Measurements from ENCODE around the gene LRRC37A.
"Not testable (repeated sequence)": the region's sequence is repeated elsewhere in the genome, so short reads cannot be mapped to it uniquely, and the experiment has no call there.

GRCh38 chr17:46259845-46260661 is 34.9 kb upstream of the LRRC37A start:
- not testable (repeated sequence) for TF ChIP-seq YY1 (IDR thresholded peaks at IDR 0.05; ENCODE audit: insufficient read depth, insufficient read length); SUZ12 (IDR thresholded peaks at IDR 0.05; ENCODE audit: extremely low read depth, insufficient read depth, insufficient read length); ZNF274 (IDR thresholded peaks at IDR 0.05; ENCODE audit: low read depth, low read length)

Data from NT2/D1 (cell line).